GM18502 (cell line): Measurements from ENCODE around the gene TRIM54.
A peak's percentile ranks its signal among the peaks of the same experiment; 100 is the strongest.
"Not testable (repeated sequence)": the region's sequence is repeated elsewhere in the genome, so short reads cannot be mapped to it uniquely, and the experiment has no call there.

Experiments used
- ATAC-seq: cut with Tn5 transposase; IDR thresholded peaks from one replicate; pipeline ENCODE4 v1.9.1; 2021; ENCODE audit warnings: mild to moderate bottlenecking; ENCODE audit not compliant: unreplicated experiment, poor library complexity

The TRIM54 gene

DNA sequence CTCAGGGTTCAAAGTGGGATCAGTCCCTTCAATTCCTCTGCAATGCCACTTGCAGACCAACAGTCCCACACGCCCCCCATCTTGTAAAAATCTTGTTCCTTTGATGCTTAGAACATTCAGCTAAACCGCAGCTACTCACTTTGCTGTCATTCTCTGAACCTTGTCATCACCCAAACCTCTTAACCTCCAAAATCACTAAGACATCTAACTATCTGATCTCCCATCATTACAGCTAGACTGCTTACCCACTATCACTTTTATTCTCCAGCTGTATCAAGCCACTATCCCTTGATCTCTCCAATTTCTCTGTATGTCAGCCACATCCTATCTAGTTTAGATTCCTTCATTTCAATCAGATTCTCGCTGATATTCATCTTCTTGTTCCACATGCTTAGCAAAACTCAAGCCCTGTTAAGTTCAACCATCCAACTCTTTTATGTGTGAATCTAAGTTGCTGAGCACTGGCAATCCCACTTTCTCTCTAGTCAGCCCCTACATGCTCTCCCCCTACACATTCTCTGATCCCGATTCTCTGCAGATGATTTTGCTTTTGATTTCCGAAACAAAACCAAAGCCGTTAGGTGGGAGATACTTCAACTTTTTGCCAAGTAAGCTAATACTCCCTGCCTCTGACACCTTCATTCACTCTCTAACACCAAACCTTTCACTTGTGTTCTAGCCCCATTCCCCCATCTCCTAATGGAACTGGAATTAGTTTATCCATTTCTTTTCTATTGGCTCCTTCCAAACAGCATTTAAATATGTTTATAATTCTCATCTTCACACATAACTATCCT is 69.8 kb downstream of the TRIM54 start:
- ATAC-seq: no peak

DNA sequence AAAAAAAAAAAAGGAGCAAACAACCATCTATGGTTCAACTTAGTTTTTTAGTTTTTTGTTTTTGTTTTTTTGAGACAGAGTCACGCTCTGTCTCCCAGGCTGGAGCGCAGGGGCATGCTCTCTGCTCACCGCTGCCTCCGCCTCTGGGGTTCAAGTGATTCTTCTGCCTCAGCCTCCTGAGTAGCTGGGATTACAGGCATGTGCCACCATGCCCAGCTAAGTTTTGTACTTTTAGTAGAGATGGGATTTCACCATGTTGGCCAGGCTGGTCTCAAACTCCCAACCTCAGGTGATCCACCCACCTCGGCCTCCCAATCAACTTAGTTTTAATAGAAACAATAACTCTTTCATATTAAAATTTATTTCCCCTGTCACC is 71.1 kb downstream of the TRIM54 start:
- ATAC-seq: not testable (repeated sequence)

DNA sequence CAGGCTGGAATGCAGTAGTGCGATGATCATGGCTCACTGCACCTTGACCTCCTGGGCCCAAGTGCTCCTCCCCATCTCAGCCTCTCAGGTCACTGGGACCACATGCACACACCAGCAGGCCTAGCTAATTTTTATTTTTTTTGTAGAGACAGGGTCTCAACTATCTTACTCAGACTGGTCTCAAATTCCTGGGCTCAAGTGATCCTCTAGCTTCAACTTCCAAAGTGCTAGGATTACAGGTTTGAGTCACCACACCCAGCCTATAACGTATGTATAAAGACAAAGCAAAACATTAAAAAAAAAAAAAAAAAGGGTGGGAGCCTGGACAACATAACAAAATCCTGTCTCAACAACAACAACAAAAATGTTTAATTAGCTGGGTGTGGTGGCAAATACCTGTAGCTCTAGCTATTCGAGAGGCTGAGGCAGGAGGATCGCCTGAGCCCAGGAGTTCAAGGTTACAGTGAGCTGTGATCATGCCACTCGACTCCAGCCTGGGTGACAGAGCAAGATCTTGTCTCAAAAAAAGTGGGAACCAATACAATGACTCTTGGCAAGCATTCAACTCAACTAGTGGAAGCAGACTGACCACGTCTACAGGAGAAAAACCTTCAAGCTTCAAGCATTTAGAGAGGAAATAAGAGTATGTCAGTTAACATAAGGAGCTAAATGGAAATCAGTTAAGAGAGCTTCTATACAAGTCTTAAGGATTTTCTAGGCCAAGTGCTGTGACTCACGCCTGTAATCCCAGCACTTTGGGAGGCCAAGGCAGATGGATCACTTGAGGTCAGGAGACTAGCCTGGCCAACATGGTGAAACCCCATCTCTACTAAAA is 71.8 kb downstream of the TRIM54 start:
- ATAC-seq: no peak

DNA sequence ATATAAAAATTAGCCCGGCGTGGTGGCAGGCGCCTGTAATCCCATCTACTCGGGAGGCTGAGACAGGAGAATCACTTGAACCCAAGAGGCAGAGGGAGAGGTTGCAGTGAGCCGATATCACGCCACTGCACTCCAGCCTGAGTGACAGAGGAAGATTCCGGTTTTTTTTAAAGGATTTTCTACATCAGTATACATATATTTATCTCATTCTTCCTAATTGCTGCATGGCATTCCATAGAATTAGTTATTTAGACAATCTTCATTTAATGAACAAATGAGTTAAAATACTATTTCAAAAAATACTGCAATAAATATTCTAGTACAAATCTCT is 72.3 kb downstream of the TRIM54 start:
- no peak for ATAC-seq

DNA sequence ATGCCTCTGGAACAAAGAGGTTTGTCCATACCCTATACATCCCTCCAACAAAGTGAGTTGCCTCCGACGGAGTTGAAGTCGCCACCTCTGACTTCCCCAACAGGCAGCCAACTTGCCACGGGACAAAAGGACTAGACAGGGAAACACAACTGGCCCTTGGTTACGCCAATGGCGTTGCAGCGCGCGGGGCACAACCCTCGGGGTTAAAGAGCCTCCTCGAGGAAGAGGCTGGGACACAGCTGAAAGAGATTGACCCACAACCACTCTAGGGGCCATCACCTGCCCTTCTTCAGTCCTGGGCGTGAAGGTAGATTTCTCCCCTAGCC is 73.8 kb downstream of the TRIM54 start:
- peak; percentile 41 for ATAC-seq

DNA sequence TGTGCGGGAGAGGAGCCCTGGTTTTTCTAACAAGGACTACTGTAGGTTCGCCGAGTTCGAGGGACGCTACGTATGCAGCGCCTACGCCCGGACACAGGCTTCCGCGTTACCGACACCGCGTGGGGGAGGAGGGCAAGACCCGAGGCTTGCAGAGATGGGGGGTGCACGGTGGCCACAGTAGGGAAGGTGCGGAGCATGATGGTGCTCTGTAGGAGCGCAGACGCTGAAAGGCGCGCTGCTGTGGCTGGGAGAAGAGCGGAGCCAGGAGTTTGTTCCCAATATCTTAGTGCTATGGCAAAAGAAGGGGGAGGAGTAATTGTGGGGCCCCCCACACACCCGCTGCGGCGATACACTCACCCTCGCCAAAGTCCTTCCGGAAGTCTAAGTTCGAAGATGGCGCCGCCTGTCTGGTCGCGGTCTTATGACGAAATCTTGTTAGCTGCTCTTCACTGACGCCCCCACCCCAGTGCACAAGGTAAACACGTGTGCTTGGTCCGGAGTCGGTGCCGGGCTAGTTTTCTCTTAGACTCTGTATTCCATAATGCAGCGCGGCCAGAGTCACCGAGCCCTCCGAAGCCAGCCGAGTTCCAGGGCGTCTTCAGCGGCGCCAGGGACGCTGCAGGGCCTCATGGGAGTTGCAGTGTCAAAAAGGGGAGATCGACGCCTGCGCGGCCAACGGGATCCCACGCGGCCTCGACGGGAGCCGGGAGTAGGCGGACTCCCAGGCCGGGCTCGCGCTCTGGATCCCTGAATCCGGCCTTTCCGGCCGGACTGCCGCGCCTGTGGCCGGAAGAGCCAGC is 74.4 kb downstream of the TRIM54 start, which contains the start of gene GTF3C2:
TSS of gene GTF3C2 (minus strand) at position 383 of the 800 bp plus-strand sequence. CDS start 13,210 bp downstream, outside the sequence.
- peak; percentile 85 for ATAC-seq
